Left kidney (tissue), 2 donors: ENCODE data around the gene NPHP4. TPM values are rescaled to one million over a fixed set of nuclear protein-coding genes. Genes with fewer than 3 reads are reported as not detected.
"Not testable (repeated sequence)": the region's sequence is repeated elsewhere in the genome, so short reads cannot be mapped to it uniquely, and the experiment has no call there.

Experiments used
- DNase-seq: peaks from one replicate; pipeline ENCODE4 v3.0.0-alpha.2; 2013
- polyA plus RNA-seq: library from polyadenylated mRNA; unstranded; fragments of 120-200 nt; gene quantifications from one replicate; pipeline ENCODE4 v1.2.1, GENCODE V29; 2013; ENCODE audit not compliant: insufficient read length

Gene NPHP4
- polyA plus RNA-seq, 1 donor: 12.9 TPM

- DNase-seq: no peak
Observed at GRCh38 chr1:5911871-5912271, 80.4 kb downstream of the NPHP4 start.

GRCh38 chr1:5911157-5911556 is 81.1 kb downstream of the NPHP4 start:
- DNase-seq: no peak

- DNase-seq: no peak
Observed at GRCh38 chr1:5910666-5911065, 81.6 kb downstream of the NPHP4 start.

GRCh38 chr1:5910276-5910620 is 82.0 kb downstream of the NPHP4 start:
- no peak for DNase-seq

- DNase-seq: no peak
Observed at GRCh38 chr1:5909576-5910275, 82.5 kb downstream of the NPHP4 start.

GRCh38 chr1:5908461-5909375 is 83.5 kb downstream of the NPHP4 start:
- DNase-seq: no peak

GRCh38 chr1:5907966-5908365 is 84.3 kb downstream of the NPHP4 start:
- no peak for DNase-seq

- DNase-seq: no peak
Observed at GRCh38 chr1:5907386-5907785, 84.8 kb downstream of the NPHP4 start.

- DNase-seq: no peak
Observed at GRCh38 chr1:5906966-5907365, 85.3 kb downstream of the NPHP4 start.

GRCh38 chr1:5906116-5906515 is 86.1 kb downstream of the NPHP4 start:
- DNase-seq: no peak

GRCh38 chr1:5905436-5905835 is 86.8 kb downstream of the NPHP4 start:
- DNase-seq: no peak

- no peak for DNase-seq
Observed at GRCh38 chr1:5904551-5904950, 87.7 kb downstream of the NPHP4 start.

GRCh38 chr1:5903680-5904079 is 88.5 kb downstream of the NPHP4 start:
- DNase-seq: no peak

- DNase-seq: no peak
Observed at GRCh38 chr1:5903031-5903430, 89.2 kb downstream of the NPHP4 start.

GRCh38 chr1:5901841-5902240 is 90.4 kb downstream of the NPHP4 start:
- no peak for DNase-seq

GRCh38 chr1:5901150-5901549 is 91.1 kb downstream of the NPHP4 start:
- DNase-seq: no peak

- no peak for DNase-seq
Observed at GRCh38 chr1:5898266-5898665, 94.0 kb downstream of the NPHP4 start.

GRCh38 chr1:5896706-5897660 is 95.2 kb downstream of the NPHP4 start:
- DNase-seq: no peak

GRCh38 chr1:5895446-5896406 is 96.5 kb downstream of the NPHP4 start:
- no peak for DNase-seq

- DNase-seq: not testable (repeated sequence)
Observed at GRCh38 chr1:5893699-5894278, 98.4 kb downstream of the NPHP4 start.

GRCh38 chr1:5892329-5892728 is 99.9 kb downstream of the NPHP4 start:
- no peak for DNase-seq
